GM18517 (cell line): ENCODE results near the gene MOGAT3.

Source experiments
- ATAC-seq: cut with Tn5 transposase; IDR thresholded peaks from one replicate; pipeline ENCODE4 v1.9.1; 2021; ENCODE audit warnings: mild to moderate bottlenecking, moderate library complexity; ENCODE audit not compliant: unreplicated experiment

The MOGAT3 gene

GRCh38 chr7:101173752-101174244 lies 27.0 kb downstream of the MOGAT3 start:
- no peak for ATAC-seq

- ATAC-seq, result no peak
Measured at GRCh38 chr7:101172854-101173751, 27.7 kb downstream of the MOGAT3 start.

GRCh38 chr7:101172005-101172853 lies 28.6 kb downstream of the MOGAT3 start:
- no peak for ATAC-seq

GRCh38 chr7:101171442-101171837 lies 29.4 kb downstream of the MOGAT3 start:
- no peak for ATAC-seq

GRCh38 chr7:101170617-101171441 lies 30.0 kb downstream of the MOGAT3 start:
- no peak for ATAC-seq

- ATAC-seq, result no peak
Measured at GRCh38 chr7:101169838-101170551, 30.8 kb downstream of the MOGAT3 start.

GRCh38 chr7:101169110-101169837 lies 31.6 kb downstream of the MOGAT3 start:
- ATAC-seq, result no peak

- ATAC-seq, result no peak
Measured at GRCh38 chr7:101168412-101169049, 32.3 kb downstream of the MOGAT3 start.

- no peak for ATAC-seq
Measured at GRCh38 chr7:101167645-101168411, 33.0 kb downstream of the MOGAT3 start.

GRCh38 chr7:101166909-101167644 lies 33.8 kb downstream of the MOGAT3 start:
- ATAC-seq, result no peak

GRCh38 chr7:101166648-101166908 lies 34.3 kb downstream of the MOGAT3 start:
- no peak for ATAC-seq

GRCh38 chr7:101165958-101166647 lies 34.7 kb downstream of the MOGAT3 start:
- no peak for ATAC-seq

GRCh38 chr7:101165075-101165957 lies 35.5 kb downstream of the MOGAT3 start, which contains the start of gene VGF:
TSS of gene VGF (minus strand) at chr7:101165569. CDS start at chr7:101164843, 726 bp downstream.
- ATAC-seq, result peak; percentile 64

GRCh38 chr7:101164071-101164840 lies 36.6 kb downstream of the MOGAT3 start:
- no peak for ATAC-seq
